MV-4-11 (cell line): ENCODE measurements around the gene PTGES3.
A peak's percentile ranks its signal among the peaks of the same experiment; 100 is the strongest.
"Not testable (repeated sequence)": the region's sequence is repeated elsewhere in the genome, so short reads cannot be mapped to it uniquely, and the experiment has no call there.

Experiments used
- DNase-seq: peaks from one replicate; lab custom pipeline; 2025; lab: John Stamatoyannopoulos, UW

Gene PTGES3

DNA sequence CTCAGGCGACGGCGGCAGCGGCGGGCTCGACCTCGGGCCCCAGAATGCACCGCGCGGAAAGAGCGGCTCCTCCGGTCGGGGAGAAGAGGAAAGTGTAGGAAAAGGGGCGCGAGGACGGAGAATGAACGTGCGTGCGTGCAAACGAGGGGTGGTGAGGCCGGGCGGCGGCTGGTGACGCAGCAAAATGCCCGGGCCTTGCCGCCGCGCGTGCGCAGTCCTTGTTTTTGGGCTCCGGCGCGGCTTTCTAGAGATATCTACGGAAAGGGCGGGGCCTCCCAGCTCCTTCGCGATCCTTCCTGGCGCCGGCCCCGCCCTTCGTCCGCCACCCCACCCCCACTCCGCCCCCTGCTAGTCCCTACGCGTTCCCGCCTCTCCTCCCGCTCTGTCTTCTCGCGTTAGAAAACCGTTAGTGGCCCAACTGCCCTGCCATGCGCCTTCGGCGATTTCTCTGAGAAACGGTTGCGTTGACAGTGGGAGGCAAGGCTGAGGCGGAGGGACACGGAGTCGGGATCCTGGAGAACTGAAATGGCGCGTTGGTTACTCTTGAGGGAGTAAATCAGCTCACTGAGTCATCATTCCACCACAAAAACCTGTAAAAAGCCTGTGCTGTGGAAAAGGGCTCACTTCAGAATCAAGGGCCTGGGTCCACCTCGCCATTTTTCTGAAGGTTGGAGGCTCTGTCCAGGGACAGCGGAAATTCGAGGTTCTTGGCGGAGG lies at the start of gene PTGES3:
Gene PTGES3, minus strand, starts transcription at position 156 of the 717 bp plus-strand sequence. CDS start 285 bp downstream, outside the sequence.
- peak; percentile 97 for DNase-seq

DNA sequence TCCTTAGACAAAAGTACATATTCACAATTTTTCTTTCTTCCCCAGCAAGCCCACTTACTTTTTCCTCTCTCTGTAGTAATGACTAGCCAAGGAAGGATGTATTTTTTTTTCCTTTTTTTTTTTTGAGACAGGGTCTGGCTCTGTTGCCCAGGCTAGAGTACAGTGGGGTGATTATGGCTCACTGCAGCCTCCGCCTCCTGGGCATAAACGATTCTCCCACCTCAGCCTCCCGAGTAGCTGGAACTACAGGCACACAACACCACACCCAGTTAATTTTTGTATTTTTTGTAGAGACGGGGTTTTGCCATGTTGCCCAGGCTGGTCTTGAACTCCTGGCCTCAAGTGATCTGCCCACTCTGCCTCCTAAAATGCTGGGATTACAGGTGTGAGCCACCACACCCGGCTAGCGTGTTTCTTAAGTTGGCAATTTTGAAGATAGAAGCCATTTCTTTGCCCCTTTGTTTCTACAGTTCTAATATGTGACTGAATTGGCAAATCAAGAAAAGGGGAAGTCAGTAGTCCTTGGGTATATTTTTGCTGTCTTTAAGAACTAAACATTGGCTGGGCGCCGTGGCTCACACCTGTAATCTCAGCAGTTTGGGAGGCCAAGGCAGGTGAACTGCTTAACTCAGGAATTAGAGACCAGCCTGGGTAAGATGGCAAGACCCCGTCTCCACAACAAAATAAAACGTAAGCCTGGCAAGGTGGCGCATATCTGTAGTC lies 40.2 kb upstream of the PTGES3 start:
- DNase-seq: peak; percentile 13

GRCh38 chr12:56726196-56726675 lies 38.2 kb upstream of the PTGES3 start:
- DNase-seq: not testable (repeated sequence)

DNA sequence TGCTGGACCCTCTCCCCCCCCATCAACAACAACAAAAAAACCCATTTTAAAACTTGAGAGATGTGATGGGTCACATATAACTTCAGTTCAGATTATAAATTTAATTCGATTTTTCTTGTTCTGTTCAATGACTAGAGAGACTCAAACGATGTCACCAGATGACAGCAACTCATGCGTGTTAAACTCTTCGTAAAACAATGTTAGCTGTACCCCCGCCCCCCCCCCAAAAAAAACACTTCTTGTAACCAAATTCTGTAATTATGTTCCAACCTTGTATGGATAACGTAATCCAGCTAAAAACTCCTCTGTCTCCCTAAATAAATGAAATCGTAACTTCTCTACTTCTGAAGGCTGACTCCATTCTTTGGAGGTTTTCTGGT lies 37.6 kb upstream of the PTGES3 start:
- DNase-seq: no peak

- peak; percentile 100 for DNase-seq
These were observed 37.1 kb upstream of the PTGES3 start, which contains the start of gene NACA for GRCh38 chr12:56724972-56725722. Gene NACA (minus strand): TSS chr12:56725299. CDS start chr12:56724521, 778 bp downstream.

DNA sequence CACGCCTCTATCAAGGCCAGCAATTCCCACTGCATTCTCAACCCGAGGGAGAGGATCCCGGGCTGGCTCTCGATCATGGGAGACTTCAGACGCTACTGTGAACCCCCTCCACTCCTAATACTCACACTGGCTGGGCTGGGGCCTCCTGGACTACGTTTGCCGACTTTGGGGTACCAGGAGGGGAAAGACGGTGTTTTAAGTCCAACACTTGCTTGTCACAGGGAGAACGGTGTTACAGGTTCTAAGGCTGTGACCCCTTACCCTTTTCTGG lies 36.6 kb upstream of the PTGES3 start:
- no peak for DNase-seq

DNA sequence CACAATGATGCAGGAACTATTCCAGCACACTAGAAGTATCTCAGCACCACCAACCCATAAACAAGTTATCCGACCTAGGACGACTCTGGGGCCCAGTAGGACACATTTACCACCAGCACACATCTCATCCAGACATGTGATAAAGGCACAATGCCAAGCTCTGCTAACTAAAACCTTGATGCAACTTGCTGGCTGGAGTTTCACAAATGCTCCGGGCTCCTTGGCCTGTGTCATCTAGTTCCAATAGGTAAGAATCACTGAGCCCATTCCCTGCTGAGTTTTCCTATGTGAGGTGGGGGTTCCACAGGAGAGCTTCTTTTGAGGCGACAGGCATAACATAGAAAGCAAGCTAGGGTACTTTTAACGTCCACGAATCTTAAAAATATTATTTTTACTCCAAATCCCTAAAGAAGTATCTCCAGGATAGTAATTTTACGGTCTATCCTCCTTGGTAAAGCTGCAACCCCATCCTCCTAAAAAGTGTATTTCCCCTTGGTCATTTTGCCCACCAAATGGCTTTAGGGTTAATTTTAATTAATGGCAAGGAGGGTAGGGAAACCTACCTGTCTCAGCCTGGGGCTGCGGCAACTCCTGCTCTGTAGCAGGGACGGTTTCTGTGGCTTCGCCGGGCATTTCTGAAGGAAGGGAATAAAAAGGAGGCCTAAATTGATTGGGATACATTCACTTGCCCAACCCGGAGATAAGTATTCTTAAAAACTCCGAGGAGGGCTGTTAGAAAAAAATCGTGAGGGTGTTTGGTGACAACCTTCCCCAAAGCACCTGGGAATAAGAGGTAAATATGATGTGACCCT lies 36.0 kb upstream of the PTGES3 start:
- no peak for DNase-seq

- no peak for DNase-seq
These were observed 35.3 kb upstream of the PTGES3 start for GRCh38 chr12:56723352-56723751.

- no peak for DNase-seq
These were observed 34.7 kb upstream of the PTGES3 start for GRCh38 chr12:56722832-56723231.

DNA sequence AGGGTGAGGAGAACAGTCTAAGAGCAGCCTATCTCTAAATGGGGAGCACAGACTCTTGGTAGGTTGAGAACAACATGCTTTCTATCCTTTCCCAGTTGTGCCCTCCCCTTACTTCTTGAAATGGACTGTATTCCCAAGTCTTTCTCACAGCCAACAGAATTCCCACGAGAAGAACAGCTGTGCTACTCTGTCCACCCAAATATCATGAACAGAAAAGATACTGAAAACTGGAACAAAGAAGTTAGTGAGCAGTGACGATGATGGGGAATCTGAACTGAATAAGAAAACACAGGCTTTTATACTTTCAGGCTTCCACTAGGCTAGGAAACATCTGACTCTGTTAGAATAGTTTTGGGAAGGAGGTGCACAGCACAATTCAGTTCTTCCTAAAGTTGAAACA lies 33.6 kb upstream of the PTGES3 start:
- no peak for DNase-seq

- DNase-seq: no peak
These were observed 33.1 kb upstream of the PTGES3 start for GRCh38 chr12:56721216-56721615.

DNA sequence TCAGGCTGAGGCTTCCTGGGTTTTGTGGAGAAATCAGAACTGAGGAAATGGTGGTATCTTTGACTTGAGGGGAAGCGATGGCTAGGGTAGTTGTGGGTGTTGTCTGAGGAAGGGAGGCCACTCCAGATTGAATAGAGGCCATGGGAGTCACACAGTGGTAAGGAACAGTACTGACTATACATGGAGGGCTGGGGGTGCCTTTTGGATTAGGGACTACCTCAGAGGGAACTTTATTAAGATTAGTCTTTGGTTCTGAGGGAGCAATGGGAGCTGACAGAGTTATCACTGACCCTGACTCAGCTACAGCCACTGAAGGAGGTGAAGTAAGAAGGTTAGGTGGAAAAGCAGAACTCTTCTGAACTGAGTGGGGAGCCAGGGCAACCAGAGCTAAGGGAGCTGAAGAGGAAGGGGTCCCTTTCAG lies 32.7 kb upstream of the PTGES3 start:
- DNase-seq: peak; percentile 39

DNA sequence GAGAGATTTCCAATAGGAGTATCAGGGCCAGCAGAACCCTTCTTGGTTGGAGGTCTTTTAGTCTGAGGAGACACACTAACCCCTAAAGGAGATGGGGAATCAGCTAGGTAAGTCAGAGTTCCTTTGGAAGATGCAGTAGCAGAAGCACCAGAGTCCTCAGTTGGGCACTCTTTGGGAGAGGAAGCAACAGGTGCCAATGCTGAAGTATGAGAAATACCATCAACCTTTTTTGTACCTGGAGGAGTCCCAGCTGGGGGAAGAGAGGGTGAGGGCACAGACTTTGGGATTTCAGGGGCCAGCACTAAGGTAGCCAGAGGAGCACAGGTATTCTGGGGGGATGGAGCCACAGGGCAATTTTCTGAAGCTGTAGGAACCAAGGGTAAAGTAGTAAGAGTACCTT lies 31.0 kb upstream of the PTGES3 start:
- DNase-seq: no peak

DNA sequence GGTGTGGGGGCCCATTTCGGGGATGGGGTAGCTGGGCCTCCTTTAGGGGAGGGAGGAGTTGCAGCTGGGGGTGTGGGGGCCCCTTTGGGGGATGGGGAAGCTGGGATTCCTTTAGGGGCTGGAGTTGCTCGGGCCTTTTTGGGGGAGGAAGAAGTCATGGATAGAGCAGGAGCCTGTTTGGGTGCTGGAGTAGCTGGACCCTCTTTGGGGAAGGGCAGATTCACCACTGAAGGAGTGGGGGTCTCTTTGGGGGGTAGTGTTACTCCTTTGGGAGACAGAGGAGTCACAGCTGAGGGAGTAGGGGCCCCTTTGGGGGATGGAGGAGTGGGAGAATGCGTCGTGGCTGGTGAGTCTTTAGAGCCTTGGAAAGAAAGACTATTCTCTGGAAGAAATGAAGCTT lies 30.6 kb upstream of the PTGES3 start:
- DNase-seq: no peak

GRCh38 chr12:56718149-56718548 lies 30.1 kb upstream of the PTGES3 start:
- no peak for DNase-seq

GRCh38 chr12:56716933-56717880 lies 29.1 kb upstream of the PTGES3 start:
- no peak for DNase-seq

DNA sequence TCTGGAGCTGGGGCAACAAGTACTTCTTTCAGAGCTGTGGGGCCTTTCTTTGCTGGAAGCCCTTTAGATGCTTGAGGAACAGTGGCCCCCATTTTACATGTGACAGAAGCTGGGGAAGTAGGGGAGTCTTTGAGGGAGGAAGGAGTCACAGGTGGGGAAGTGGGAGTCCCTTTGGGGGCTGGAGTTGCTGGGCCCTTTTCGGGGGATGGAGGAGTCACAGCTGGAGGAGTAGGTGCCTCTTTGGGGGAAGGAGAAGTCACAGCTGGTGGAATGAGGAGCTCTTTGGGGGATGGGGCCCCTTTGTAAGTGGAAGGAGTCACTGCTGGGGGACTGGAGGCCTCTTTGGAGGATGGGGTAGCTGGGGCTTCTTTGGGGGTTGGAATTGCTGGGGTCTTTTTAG lies 28.4 kb upstream of the PTGES3 start:
- peak; percentile 21 for DNase-seq

DNA sequence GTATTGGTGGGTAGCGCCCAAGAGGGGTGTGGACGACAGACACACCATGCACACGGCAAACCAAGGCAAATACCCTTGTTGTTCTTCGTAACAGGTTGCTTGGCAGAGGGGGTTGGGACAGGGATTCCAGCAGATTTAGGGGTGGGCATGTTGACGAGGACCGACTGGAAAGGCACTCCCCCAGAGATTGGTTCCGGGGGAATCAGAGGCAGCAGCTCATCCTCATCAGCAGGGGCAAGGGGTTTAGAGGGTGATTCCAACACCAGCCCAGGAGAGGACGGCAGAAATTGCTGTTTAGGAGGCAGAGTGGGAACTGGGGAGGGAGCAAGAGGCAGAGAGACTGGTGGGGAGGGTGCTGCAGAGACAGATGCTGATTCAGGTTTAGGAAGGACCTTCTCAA lies 27.7 kb upstream of the PTGES3 start:
- DNase-seq: no peak

GRCh38 chr12:56714431-56714929 lies 26.4 kb upstream of the PTGES3 start:
- DNase-seq: no peak

DNA sequence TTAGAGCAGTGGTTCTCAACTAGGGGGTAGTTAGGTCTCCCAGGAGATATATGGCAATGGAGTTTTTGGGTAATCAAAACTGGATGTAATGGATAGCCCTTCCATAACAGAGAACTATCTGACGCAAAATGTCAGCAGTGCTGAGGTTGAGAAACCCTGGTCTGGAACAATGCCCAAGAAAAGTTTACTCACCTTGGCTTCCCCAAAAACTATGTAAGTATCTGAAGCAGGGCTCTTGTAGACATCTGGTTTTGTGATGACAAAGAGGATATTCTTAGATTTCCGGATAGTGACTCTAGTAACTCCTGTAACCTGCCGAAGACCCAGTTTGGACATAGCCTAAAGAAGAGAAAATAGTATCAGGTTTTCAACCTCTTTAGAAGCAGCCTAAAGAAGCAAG lies 25.3 kb upstream of the PTGES3 start:
- no peak for DNase-seq
